Measurements from ENCODE around the gene ATF6. TPM values are rescaled to one million over a fixed set of nuclear protein-coding genes. Genes with fewer than 3 reads are reported as not detected.

Gene ATF6
- total RNA-seq, 2 donors from 2014 or later: 17.9 to 19.9 TPM

GRCh38 chr1:161737625-161738024 is 28.5 kb upstream of the ATF6 start:
- DNase-seq (ENCODE audit: low spot score): no peak
- no peak for TF ChIP-seq CTCF (IDR thresholded peaks at IDR 0.05)
- Histone ChIP-seq H3K27ac (no peak overlapping the region), H3K9me3 (no peaks in the 10 kb centered on the region), H3K36me3 (no peaks in the 10 kb centered on the region), H3K4me3 (no peak overlapping the region), H3K27me3 (no peaks in the 10 kb centered on the region), H3K4me1 (no peaks in the 10 kb centered on the region)

GRCh38 chr1:161738627-161739287 is 27.4 kb upstream of the ATF6 start:
- Histone ChIP-seq H3K27ac (peak overlapping the region in 1 of 2 donors; percentile 3), H3K4me3 (no peak overlapping the region), H3K27me3 (no peaks in the 10 kb centered on the region), H3K36me3 (no peaks in the 10 kb centered on the region), H3K9me3 (no peaks in the 10 kb centered on the region), H3K4me1 (no peaks in the 10 kb centered on the region)
- TF ChIP-seq CTCF (IDR thresholded peaks at IDR 0.05): peak in 1 of 2 donors; percentile 45
- DNase-seq (ENCODE audit: low spot score): peak; percentile 69

- no peak for TF ChIP-seq CTCF (IDR thresholded peaks at IDR 0.05)
- Histone ChIP-seq H3K27me3 (no peaks in the 10 kb centered on the region), H3K9me3 (no peaks in the 10 kb centered on the region), H3K4me1 (no peaks in the 10 kb centered on the region), H3K4me3 (no peak overlapping the region), H3K27ac (peak overlapping the region in 1 of 2 donors; percentile 3), H3K36me3 (no peaks in the 10 kb centered on the region)
- DNase-seq (ENCODE audit: low spot score): peak; percentile 61
Measured at GRCh38 chr1:161739865-161740566, 26.1 kb upstream of the ATF6 start.

- no peaks in the 10 kb centered on the region for H3K27me3 ChIP-seq
- TF ChIP-seq CTCF (IDR thresholded peaks at IDR 0.05): no peak
- no peaks in the 10 kb centered on the region for H3K4me1 ChIP-seq
- no peaks in the 10 kb centered on the region for H3K36me3 ChIP-seq
- H3K4me3 ChIP-seq: no peak overlapping the region
- no peak overlapping the region for H3K27ac ChIP-seq
- DNase-seq (ENCODE audit: low spot score): no peak
- H3K9me3 ChIP-seq: no peaks in the 10 kb centered on the region
Measured at GRCh38 chr1:161740921-161741320, 25.2 kb upstream of the ATF6 start.

GRCh38 chr1:161743231-161743630 is 22.9 kb upstream of the ATF6 start:
- H3K36me3 ChIP-seq: no peaks in the 10 kb centered on the region
- H3K4me3 ChIP-seq: no peak overlapping the region
- H3K27me3 ChIP-seq: no peaks in the 10 kb centered on the region
- no peak for TF ChIP-seq CTCF (IDR thresholded peaks at IDR 0.05)
- no peaks in the 10 kb centered on the region for H3K4me1 ChIP-seq
- no peak overlapping the region for H3K27ac ChIP-seq
- H3K9me3 ChIP-seq: no peaks in the 10 kb centered on the region
- no peak for DNase-seq (ENCODE audit: low spot score)

Measured in right atrium auricular region (tissue), 2 donors.